T-helper 17 cell (primary cell): ENCODE measurements around the gene MAP3K20. TPM values are rescaled to one million over a fixed set of nuclear protein-coding genes. Genes with fewer than 3 reads are reported as not detected.
"Not testable (repeated sequence)": the region's sequence is repeated elsewhere in the genome, so short reads cannot be mapped to it uniquely, and the experiment has no call there.

ENCODE experiments used
- ATAC-seq: fragments of 150-1000 bp; cut with Tn5 transposase; 2 replicates; pipeline ENCODE4 v1.10.0; 2021; ENCODE audit warnings: mild to moderate bottlenecking, moderate library complexity
- DNase-seq, 3 donors: peaks; one replicate each; pipeline versions ENCODE4 v3.0.0 to v3.0.0-alpha.2; 2020 to 2021
- H3K9me3 ChIP-seq: one replicate; pipeline ENCODE4 v1.7.0; 2013; ENCODE audit warnings: low read length, mild to moderate bottlenecking; ENCODE audit not compliant: control insufficient read depth, poor library complexity, severe bottlenecking
- H3K27ac Mint-ChIP-seq: one replicate; pipeline ENCODE4 v1.8.0; 2022; ENCODE audit warnings: mild to moderate bottlenecking, moderate library complexity, mixed read lengths
- H3K27me3 Mint-ChIP-seq: one replicate; pipeline ENCODE4 v1.8.0; 2022; ENCODE audit warnings: mixed read lengths
- H3K36me3 Mint-ChIP-seq: one replicate; pipeline ENCODE4 v1.8.0; 2022; ENCODE audit warnings: low read depth, mixed read lengths
- H3K4me1 Mint-ChIP-seq: one replicate; pipeline ENCODE4 v1.8.0; 2022; ENCODE audit warnings: mild to moderate bottlenecking, mixed read lengths
- H3K4me3 Mint-ChIP-seq: one replicate; pipeline ENCODE4 v1.8.0; 2022; ENCODE audit warnings: mild to moderate bottlenecking, moderate library complexity, mixed read lengths
- total RNA-seq, 4 donors: library from RNA in 2 of 4; stranded (reverse) in 2 of 4; gene quantifications; one replicate each; pipeline ENCODE4 v1.2.3 and lab custom pipeline; 2022 to 2026

Gene MAP3K20
- total RNA-seq, 2 donors from 2014 or later: 1.7 to 4.1 TPM

DNA sequence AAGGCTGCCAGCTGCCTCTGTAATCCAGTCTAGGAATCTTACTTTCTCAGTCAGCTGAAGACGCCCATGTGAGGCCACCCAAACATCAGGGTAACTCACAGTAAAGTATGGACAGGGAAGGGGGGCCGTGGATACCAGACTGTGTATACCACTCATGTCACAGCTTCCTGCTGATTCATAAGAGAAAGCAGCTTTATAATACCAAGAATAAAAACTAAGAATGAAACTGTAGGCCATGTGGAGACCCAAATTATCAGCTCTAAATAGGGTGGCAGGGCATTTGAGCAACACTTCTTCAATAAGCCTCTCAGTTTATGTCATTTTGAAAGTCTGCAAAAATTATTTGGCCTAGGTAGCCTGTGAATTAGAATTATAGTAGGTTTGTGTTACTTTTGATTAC is 164.0 kb downstream of the MAP3K20 start:
- no peaks in the 10 kb centered on the region for H3K4me1 Mint-ChIP-seq
- no peak for ATAC-seq
- no peak overlapping the region for H3K4me3 Mint-ChIP-seq
- H3K36me3 Mint-ChIP-seq: peaks cover 3% of the 10 kb centered on the region
- H3K9me3 ChIP-seq: no peaks in the 10 kb centered on the region
- H3K27me3 Mint-ChIP-seq: peaks cover 8% of the 10 kb centered on the region
- no peak overlapping the region for H3K27ac Mint-ChIP-seq
- no peak for DNase-seq

DNA sequence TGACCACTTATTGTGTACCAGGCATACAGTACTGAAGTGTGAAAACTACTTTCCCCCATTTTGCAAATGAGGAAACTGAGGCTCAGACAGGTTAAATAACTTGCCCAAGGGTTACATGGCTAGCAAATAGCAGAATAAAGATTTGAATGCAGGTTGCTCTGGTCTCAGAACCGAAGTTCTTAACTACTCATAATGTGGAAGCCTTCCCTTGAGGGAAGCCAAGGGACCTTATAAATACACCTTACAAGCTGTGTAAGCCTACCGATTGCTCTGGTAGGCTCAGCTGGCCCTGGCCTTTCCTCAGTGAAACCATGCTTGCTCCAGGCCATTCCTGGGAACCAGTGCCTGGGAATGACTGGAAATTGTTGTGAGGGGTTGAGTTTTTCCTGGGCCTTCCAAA is 164.4 kb downstream of the MAP3K20 start:
- Mint-ChIP-seq H3K27ac (no peak overlapping the region), H3K27me3 (peaks cover 8% of the 10 kb centered on the region), H3K4me1 (no peaks in the 10 kb centered on the region), H3K36me3 (peaks cover 3% of the 10 kb centered on the region), H3K4me3 (no peak overlapping the region)
- H3K9me3 ChIP-seq: no peaks in the 10 kb centered on the region
- ATAC-seq: no peak
- DNase-seq: no peak

GRCh38 chr2:173241643-173242042 is 166.0 kb downstream of the MAP3K20 start:
- ATAC-seq (no peak), DNase-seq (no peak)
- H3K27ac Mint-ChIP-seq: no peak overlapping the region
- no peaks in the 10 kb centered on the region for H3K4me1 Mint-ChIP-seq
- peaks cover 3% of the 10 kb centered on the region for H3K36me3 Mint-ChIP-seq
- H3K9me3 ChIP-seq: no peaks in the 10 kb centered on the region
- peaks cover 8% of the 10 kb centered on the region for H3K27me3 Mint-ChIP-seq
- H3K4me3 Mint-ChIP-seq: no peak overlapping the region

DNA sequence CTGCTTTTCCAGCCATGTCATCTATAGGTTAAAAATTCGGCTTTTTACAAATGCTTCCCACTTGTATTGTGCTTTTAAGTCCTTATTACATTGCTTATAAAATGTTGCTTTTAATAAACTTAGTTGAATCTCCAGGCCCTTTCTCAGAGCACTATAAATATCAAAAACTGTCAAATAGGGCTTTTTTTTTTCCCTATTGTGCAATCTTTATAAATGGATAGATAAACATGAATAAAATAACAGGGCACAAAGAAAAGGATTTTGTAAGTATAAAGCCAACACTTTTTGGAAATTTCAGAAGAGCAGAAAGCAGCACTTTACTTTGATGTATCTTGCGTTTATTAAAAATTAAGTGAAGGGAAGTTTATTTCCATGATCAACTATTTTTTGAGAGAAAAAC is 171.5 kb downstream of the MAP3K20 start:
- ATAC-seq: no peak
- no peaks in the 10 kb centered on the region for H3K36me3 Mint-ChIP-seq
- no peak for DNase-seq
- H3K4me1 Mint-ChIP-seq: no peaks in the 10 kb centered on the region
- H3K9me3 ChIP-seq: no peaks in the 10 kb centered on the region
- H3K27me3 Mint-ChIP-seq: peaks cover 19% of the 10 kb centered on the region
- H3K27ac Mint-ChIP-seq: no peak overlapping the region
- no peak overlapping the region for H3K4me3 Mint-ChIP-seq

GRCh38 chr2:173248381-173248780 is 172.7 kb downstream of the MAP3K20 start:
- Mint-ChIP-seq H3K36me3 (peaks cover 2% of the 10 kb centered on the region), H3K27ac (no peak overlapping the region), H3K4me1 (peaks cover 2% of the 10 kb centered on the region), H3K4me3 (no peak overlapping the region), H3K27me3 (peaks cover 27% of the 10 kb centered on the region)
- no peak for ATAC-seq
- no peak for DNase-seq
- H3K9me3 ChIP-seq: no peaks in the 10 kb centered on the region

GRCh38 chr2:173249661-173250641 is 174.3 kb downstream of the MAP3K20 start:
- Mint-ChIP-seq H3K27ac (no peak overlapping the region), H3K4me1 (peaks cover 2% of the 10 kb centered on the region), H3K4me3 (no peak overlapping the region), H3K36me3 (peaks cover 2% of the 10 kb centered on the region), H3K27me3 (peaks cover 28% of the 10 kb centered on the region)
- ATAC-seq (no peak), DNase-seq (no peak)
- H3K9me3 ChIP-seq: no peaks in the 10 kb centered on the region

- Mint-ChIP-seq H3K4me1 (peaks cover 2% of the 10 kb centered on the region), H3K4me3 (no peak overlapping the region), H3K36me3 (peaks cover 2% of the 10 kb centered on the region), H3K27ac (no peak overlapping the region), H3K27me3 (peaks cover 41% of the 10 kb centered on the region)
- no peak for DNase-seq
- no peak for ATAC-seq
- no peaks in the 10 kb centered on the region for H3K9me3 ChIP-seq
These were observed 175.6 kb downstream of the MAP3K20 start for GRCh38 chr2:173251225-173251624.

DNA sequence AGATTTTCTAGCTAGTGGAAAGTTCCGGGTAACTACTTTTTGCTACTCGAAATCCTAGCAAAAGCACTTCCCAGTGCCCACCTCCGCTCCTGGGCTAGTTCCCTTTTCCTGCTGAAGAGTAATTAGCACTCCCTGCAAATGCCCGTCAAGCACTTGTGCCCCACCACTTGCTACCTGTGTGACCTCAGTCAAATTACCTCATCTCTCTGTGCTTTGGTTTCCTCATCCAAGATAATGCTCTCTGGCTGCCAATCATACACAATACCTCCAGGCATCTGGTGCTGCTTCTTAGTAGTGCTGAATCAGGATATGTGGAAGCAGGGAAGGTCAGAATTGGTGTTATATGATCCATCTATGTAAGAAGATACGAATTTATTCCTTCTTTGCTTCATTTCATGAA is 176.9 kb downstream of the MAP3K20 start:
- H3K27me3 Mint-ChIP-seq: peaks cover 37% of the 10 kb centered on the region
- H3K36me3 Mint-ChIP-seq: peaks cover 2% of the 10 kb centered on the region
- H3K4me3 Mint-ChIP-seq: no peak overlapping the region
- H3K4me1 Mint-ChIP-seq: peaks cover 2% of the 10 kb centered on the region
- H3K27ac Mint-ChIP-seq: no peak overlapping the region
- no peaks in the 10 kb centered on the region for H3K9me3 ChIP-seq
- ATAC-seq: no peak
- no peak for DNase-seq

DNA sequence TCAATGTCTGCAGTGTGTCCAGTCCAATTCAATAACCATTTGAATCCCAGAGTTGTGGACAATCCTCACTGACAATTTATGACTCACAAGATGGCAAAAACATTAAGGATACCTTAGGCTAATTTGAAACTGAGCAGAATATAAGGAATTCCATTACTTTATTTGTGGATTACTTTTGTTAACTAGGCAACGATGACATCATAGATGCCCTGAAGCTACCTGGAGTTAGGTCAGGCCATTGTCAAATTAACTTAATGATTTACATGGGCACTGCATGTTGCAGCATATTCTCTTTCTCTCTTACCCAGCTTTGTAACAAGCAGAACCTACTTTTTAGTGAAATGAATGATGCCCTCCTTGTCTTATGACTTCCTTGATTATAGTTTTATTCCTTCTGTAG is 179.0 kb downstream of the MAP3K20 start:
- H3K9me3 ChIP-seq: no peaks in the 10 kb centered on the region
- H3K27me3 Mint-ChIP-seq: peaks cover 37% of the 10 kb centered on the region
- peaks cover 2% of the 10 kb centered on the region for H3K4me1 Mint-ChIP-seq
- H3K36me3 Mint-ChIP-seq: peaks cover 2% of the 10 kb centered on the region
- no peak overlapping the region for H3K4me3 Mint-ChIP-seq
- ATAC-seq (no peak), DNase-seq (no peak)
- H3K27ac Mint-ChIP-seq: no peak overlapping the region

GRCh38 chr2:173258701-173259100 is 183.1 kb downstream of the MAP3K20 start:
- ATAC-seq: no peak
- Mint-ChIP-seq H3K27me3 (peaks cover 15% of the 10 kb centered on the region), H3K4me1 (no peaks in the 10 kb centered on the region), H3K4me3 (no peak overlapping the region), H3K27ac (no peak overlapping the region), H3K36me3 (no peaks in the 10 kb centered on the region)
- no peaks in the 10 kb centered on the region for H3K9me3 ChIP-seq
- DNase-seq: no peak

DNA sequence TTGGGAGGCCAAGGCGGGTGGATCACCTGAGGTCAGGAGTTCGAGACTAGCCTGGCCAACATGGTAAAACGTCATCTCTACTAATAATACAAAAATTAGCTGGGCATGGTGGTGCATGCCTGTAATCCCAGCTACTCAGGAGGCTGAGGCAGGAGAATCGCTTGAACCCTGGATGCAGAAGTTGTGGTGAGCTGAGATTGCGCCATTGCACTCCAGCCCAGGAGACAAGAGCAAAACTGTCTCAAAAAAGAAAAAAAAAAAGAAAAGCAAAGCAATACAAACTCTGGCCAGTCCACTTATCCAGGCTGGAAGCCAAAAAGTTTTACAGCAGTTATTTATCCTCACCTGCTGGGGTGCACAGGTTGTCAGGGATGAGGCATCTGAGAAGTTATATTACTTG is 186.7 kb downstream of the MAP3K20 start:
- not testable (repeated sequence) for DNase-seq, H3K27me3 Mint-ChIP-seq, H3K4me3 Mint-ChIP-seq, H3K9me3 ChIP-seq, H3K36me3 Mint-ChIP-seq, ATAC-seq
- Mint-ChIP-seq H3K4me1 (peaks cover 13% of the 10 kb centered on the region), H3K27ac (peak overlapping the region; percentile 27)

DNA sequence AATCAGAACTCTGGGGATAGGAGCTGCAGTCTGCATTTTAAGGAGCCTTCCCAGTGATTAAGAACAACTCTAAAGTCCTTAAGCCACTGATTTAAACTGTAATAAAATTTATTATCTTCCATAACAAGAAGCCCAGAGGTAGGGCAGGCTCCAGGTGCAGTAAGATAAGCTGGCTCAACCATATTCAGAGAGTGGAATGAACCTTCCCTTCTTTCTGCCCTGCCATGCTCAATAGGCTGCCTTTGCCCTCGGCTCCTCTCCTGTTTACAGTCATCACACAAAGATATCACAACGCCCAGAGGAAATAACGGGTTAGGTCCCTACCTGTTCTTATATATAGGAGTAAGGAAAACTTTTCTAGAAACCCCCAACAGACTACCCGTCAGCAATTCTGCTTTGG is 188.5 kb downstream of the MAP3K20 start:
- H3K27me3 Mint-ChIP-seq: no peaks in the 10 kb centered on the region
- no peaks in the 10 kb centered on the region for H3K36me3 Mint-ChIP-seq
- peak overlapping the region; percentile 30 for H3K27ac Mint-ChIP-seq
- H3K9me3 ChIP-seq: no peaks in the 10 kb centered on the region
- peak overlapping the region; percentile 62 for H3K4me3 Mint-ChIP-seq
- peaks cover 13% of the 10 kb centered on the region for H3K4me1 Mint-ChIP-seq
- DNase-seq (no peak), ATAC-seq (no peak)

GRCh38 chr2:173264603-173265366 is 189.1 kb downstream of the MAP3K20 start:
- no peaks in the 10 kb centered on the region for H3K27me3 Mint-ChIP-seq
- no peaks in the 10 kb centered on the region for H3K9me3 ChIP-seq
- peak overlapping the region; percentile 30 for H3K27ac Mint-ChIP-seq
- H3K4me1 Mint-ChIP-seq: peaks cover 13% of the 10 kb centered on the region
- DNase-seq (no peak), ATAC-seq (peak; percentile 82)
- peak overlapping the region; percentile 62 for H3K4me3 Mint-ChIP-seq
- H3K36me3 Mint-ChIP-seq: no peaks in the 10 kb centered on the region
